NCI-H128 (cell line): Measurements from ENCODE around the gene FNDC3B.

Source experiments
- DNase-seq: peaks from one replicate; lab custom pipeline; 2025; ENCODE audit not compliant: unreplicated experiment; lab: John Stamatoyannopoulos, UW

FNDC3B gene

DNA sequence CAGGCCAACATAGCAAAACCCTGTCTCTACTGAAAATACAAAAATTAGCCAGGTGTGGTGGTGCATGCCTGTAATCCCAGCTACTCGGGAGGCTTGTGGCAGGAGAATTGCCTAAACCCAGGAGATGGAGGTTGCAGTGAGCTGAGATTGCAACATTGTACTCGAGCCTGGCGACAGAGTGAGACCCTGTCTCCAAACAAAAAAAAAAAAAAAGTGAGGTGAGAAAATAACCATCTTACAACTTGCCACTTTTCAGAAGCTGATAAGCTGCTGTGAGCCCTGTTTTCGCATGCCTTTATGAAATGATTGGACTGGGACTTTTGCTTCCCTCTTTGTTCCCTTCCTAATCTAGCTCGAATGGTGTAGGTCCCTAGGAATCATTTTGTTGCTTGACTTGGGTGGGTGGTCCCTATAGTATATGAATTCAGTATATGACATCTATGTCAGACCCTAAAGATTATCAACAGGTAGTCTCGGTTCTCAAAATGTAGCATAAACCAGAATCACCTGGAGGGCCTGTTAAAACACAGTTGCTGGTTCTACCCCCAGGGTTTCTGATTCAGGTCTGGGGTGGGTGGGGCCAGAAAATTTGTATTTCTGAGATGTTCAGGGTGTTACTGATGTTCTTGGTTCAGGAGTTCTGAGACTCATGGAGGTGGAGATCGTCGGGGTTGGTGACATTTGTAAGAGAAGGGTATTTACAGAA lies 107.9 kb downstream of the FNDC3B start:
- DNase-seq, result no peak

GRCh38 chr3:172148241-172148640 lies 108.9 kb downstream of the FNDC3B start:
- DNase-seq, result no peak

- no peak for DNase-seq
These were observed 109.6 kb downstream of the FNDC3B start for GRCh38 chr3:172148702-172149565.

GRCh38 chr3:172150268-172150667 lies 110.9 kb downstream of the FNDC3B start:
- DNase-seq, result no peak

DNA sequence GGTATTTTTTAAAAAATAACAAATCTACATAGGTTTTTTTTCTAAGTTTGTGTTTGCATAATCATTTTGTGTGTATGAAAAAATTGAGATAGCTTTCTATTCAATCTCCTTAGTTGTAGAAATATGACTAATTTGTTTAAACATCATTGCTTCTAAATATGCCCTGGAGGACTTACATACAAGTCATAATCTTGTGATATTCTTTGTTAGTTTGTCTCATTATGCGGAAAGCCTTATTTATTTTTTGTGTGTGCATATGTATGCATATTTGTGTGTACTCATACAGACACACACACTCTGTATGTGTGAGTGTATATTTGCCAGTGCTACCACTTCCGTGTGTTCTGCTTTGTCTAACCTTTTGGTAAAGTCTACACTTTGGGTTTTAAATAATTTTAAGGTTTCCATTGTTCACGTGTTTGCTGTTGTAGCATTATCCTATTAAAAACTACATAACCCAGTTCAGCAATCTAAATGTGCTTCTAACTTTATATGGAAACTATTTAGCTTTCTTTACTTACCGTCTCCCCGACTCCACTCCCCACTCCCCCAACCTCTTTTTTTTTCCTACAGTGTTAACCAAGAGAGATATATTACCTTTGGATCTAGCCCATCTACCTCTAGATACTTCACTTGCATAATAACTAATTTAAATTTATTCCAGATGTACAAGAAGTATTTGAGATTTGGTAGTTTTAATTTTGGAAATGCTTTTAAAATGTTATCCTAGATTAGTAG lies 111.7 kb downstream of the FNDC3B start:
- no peak for DNase-seq

- DNase-seq, result no peak
These were observed 112.6 kb downstream of the FNDC3B start for GRCh38 chr3:172151651-172152649.

DNA sequence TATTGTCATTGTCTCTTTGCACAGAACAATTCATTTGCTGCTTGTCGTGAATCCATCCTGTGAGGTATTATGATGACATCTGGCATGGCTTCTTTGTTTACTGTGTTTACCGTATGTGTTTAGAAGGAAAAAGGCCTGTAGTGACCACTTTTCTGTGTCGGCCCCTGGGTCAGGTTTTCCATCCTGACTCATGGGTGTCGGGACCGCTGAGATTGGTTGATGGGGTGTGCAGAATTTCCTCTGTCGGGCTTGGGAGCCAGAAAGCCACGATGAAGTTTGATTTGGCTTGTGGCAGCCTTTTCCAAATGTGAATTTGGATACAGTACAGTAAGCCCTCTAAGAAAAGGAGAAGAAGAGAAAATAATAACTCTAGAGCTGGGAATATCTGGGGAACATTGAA lies 113.5 kb downstream of the FNDC3B start:
- no peak for DNase-seq

DNA sequence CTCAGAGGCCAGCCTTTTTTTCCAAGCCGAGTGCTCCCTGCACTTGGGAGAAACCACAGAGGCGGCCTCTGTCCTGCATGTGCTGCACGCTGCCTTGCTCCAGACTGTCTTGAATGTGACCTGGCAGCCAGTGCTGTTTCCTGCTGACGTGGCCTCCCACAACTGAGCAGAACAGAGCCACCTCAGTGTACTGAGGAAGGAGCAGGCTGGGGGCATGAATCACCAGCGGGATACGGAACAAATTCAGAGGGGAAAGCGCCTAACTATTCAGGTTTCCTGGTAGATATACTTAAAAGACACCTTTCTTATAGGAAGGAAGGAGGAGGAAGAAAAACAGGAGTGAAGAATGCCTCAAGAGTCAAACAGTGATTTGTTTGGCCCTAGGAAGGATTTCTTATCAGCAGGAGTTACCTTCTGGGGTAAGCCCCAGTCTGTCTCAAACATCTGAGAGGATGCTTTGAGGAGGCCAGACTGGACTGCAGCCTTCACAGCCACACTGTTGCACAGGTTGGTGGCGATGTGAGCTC lies 114.0 kb downstream of the FNDC3B start:
- DNase-seq, result no peak

DNA sequence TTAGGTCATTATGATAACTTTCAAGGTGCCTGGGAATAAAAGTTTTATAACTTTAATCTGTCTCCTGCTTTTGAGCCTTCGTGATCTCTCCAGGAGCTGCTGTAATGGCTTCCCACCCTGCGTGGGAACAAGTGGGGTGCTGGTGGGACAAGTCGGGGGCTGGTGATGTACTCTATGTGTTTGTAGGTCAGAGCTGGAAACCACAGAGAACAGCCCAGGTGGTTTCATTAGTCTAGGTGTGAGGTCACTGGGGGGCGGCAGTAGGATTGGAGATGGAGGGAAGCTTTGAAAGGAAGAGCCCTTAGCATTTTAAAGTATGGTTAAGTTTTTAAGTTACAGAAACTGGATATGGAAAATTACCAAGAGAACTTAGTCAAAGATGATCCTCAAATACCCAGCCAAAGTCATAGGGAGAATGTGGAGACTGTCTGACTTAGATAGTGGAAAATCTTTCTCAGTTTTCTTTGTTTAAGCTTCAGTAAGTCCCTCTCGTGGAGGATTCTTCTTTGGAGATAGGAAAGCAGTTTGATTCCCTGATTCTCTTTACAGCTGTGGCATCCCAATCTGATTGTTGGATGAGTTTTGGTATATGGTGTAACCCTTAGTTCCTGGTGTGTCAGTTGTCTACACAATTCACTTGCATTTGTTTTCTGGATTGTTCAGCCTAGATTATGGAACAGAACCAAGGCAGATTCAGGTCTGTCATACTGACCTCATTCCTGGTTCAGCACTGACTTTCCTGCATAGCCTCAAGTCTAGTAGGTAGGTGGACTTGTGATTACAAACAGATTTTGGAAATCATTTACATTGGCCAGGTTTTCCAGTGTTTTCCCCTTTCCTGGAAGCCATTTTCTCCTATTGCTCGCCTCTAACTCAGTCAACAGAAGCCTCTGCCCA lies 115.6 kb downstream of the FNDC3B start:
- DNase-seq, result no peak

- DNase-seq, result no peak
These were observed 116.7 kb downstream of the FNDC3B start for GRCh38 chr3:172155897-172156585.

DNA sequence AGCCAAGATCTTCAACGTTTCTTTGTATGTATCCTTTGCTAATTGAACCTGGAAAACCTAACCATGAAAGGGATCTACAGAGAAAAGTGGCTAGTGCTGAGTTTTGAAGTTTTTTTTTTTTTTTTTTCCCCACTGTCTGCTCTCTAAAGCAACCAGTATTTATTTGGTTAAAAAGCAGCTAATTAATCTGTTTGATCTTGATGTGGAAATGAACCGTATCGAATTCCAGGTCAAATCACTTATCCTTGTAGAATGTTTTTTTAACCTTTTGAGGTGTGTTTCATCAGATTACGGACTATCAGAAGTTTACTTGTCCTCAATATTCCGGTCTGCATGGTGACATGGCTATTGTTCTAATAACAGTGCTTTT lies 117.2 kb downstream of the FNDC3B start:
- DNase-seq, result no peak

DNA sequence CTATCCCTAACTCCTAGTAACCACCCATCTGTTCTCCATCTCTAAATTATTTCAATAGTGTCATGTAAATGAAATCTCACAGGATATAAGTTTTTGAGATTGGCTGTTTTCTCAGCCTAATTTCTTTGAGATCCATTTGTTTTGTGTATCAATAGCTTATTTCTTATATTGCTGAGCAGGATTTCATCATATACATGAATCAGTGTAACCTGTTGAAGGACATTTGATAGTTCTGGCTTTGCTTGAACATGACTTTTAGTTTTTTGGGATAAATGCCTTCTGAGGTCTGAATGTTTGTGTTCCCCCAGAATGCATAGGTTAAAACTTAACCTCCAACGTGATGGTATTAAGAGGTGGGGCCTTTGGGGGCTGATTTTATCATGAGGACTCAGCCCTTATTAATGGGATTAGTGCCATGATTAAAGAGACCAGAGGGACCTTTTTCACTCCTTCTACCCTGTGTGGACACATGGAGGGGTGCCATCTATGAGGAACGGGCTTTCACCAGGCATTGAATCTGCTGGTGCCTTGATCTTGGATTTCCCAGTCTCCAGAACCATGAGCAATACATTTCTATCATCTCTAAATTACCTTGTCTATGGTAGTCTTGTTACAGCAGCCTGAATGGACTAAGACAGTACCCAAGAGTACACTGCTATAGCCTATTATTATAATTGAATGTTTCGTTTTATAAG lies 118.3 kb downstream of the FNDC3B start:
- DNase-seq, result no peak

DNA sequence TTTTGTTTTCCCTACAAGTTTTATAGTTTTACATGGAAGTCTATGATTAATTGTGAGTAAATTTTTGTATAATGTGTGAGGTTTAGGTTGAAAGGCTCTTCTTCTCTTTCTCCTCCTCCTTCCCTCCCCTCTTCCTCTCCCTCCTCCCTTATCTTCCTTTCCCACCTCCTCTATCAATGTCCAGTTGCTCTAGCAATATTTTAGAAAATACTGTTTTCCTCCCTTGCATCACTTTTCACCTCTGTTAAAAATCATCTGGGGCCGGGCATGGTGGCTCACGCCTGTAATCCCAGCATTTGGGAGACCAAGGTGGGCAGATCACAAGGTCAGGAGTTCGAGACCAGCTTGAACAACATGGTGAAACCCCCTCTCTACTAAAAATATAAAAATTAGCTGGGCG lies 119.4 kb downstream of the FNDC3B start:
- DNase-seq, result no peak

DNA sequence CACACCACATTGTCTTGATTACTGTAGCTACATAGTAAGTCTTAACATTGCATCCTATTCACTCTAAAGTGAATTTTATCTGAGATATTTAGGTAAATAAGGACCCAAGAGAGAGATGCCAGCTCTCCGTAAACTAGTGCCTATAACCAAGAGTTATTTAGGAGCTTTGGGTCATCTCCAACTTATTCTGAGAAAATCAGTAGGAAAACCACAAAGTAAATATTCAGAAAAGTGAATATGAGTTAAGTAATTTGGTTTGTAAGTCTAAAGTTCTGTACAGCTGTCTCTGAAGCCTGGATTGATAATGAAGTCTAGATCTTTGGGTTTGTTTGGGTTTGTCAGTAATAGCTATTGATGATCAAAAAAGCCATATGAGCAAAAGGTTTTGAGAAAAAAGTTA lies 120.0 kb downstream of the FNDC3B start:
- DNase-seq, result no peak

DNA sequence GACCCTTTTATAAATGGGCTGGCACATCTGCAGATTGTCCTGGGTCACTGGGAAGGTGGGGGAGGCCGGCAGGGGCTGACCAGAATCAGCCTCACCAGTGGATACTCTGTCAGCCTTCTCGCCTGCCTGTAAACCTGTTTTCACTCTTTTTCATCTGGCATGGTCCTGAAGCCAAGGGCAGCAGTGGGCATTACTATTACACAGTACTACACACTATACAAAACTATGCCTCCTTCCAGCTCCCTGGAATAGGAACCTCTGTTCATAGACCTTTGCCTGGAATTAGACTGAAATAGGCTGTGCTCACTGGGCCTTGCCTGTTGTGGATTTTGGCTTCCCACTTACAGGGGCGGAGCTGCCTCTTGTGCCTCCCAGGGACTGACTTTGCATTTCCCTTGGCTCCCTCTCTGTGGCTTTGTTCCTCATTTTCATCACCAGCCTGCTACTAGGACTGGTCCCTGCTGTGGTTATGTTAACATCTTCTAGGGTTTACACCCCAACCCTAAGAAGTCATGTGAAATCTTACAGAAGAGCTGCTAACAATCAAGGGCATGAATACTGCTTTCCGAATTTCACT lies 120.7 kb downstream of the FNDC3B start:
- DNase-seq, result no peak

GRCh38 chr3:172161133-172161789 lies 121.9 kb downstream of the FNDC3B start:
- DNase-seq, result no peak

- no peak for DNase-seq
These were observed 122.6 kb downstream of the FNDC3B start for GRCh38 chr3:172161959-172162358.
